HG02610 (cell line): ENCODE results near the gene COL2A1.

ENCODE experiments used
- ATAC-seq: cut with Tn5 transposase; IDR thresholded peaks from one replicate; pipeline ENCODE4 v1.9.1; 2021; ENCODE audit warnings: mild to moderate bottlenecking, moderate library complexity; ENCODE audit not compliant: unreplicated experiment

COL2A1 gene

DNA sequence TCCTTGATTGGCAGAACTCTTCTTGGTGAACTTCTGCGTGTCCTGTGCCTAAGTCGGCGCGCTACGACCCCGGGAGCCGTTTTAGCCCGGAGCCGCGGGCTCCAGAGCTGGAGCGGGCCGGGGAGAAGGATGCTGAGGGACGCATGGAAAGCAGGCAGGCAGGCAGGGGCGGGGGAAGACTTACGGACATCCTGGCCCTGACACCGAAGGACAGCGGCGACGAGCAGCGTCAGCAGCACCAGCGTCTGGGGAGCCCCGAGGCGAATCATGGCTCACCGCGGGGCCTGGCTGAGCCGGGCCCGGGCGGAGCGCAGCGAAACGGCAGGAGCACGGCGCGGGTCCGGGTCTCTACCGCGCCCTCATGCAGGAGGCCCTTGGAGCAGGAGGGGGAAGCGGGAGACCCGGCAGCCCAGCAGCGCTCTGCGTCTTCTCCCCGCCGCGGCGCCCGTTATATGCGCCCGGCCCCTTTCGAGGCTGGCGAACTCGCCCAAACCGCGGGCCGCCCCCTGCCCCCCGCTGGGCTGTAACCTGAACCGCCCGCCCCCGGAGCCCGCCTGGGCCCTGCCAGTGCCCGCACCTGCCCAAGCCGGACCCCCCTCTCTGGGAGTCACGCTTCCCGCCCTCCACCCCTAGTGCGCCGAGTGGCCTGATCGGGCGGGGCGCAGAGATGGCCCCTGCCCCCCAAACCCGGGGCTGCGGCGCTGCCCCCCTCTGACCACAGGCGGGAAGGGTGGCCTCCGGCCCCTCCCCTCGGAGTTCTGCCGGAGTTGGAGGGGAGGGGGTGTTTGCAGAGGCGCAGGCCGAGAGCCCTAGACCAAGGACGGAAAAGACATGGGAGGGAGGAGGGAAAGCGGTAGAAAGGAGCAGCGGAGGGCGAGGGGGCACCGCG lies at the start of gene COL2A1:
Gene COL2A1, minus strand, starts transcription at position 424 of the 889 bp plus-strand sequence. Its CDS starts 155 bp downstream, at position 269.
- ATAC-seq, result no peak

- no peak for ATAC-seq
These were observed 49.6 kb upstream of the COL2A1 start for GRCh38 chr12:48053883-48054282.

- no peak for ATAC-seq
These were observed 48.8 kb upstream of the COL2A1 start for GRCh38 chr12:48053122-48053521.

GRCh38 chr12:48051681-48052080 lies 47.4 kb upstream of the COL2A1 start:
- no peak for ATAC-seq

DNA sequence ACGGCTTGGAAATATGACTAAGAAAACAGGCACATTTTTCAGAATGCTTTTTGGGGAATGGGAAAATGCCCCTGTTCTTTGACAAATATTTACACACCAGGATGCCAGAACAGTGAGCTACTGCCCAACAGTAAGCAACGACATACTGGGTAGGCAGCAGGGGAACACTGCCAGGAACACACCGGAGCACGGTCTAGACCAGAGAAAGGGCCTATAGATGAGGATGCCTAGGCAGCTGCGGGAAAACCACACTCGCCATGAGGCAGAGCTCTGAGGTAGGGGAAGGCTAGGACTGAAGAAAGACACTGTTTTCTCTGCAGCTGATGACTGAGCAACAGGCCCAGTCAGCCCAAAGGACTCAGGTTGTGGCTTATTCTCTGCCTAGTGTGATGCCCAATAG lies 45.9 kb upstream of the COL2A1 start:
- no peak for ATAC-seq

- no peak for ATAC-seq
These were observed 41.8 kb upstream of the COL2A1 start for GRCh38 chr12:48045965-48046518.

GRCh38 chr12:48045061-48045846 lies 41.0 kb upstream of the COL2A1 start:
- ATAC-seq, result no peak

DNA sequence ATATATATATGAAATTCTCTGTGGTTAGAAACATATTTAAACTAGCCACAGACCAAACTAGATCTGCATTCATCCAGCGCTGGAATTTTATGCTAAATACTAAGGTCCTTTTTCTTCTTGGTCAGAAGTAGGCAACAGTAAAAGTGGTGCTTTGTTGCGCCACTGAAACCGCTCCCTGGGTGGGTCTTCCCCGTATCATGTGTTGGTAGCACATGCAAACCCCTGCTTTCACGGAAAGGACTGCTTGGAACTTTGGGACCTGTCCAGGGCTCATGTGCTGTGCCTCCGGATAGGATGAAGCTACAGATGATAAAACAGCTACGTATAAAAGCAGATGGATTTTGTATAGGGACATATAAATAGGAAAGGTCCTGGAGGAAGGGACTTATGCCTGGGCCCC lies 40.1 kb upstream of the COL2A1 start:
- ATAC-seq, result no peak

DNA sequence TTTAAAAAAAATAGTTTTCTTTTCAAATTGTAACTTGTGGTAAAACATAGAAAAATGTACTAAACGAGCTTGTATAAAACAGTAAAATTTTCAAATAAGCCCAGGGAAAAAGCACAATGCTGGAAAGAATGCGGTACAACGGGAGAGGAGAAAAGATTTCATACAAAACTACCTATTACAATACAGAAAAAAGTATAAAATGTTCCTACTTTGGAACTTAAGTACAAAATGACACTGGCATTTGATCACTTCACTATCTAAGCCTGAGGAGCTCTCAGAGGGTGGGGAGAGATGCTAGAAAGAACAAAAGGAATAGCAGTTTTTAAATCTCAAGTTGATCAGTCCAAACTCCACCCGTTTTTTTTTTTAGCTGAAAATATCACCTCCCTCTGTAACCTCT lies 39.5 kb upstream of the COL2A1 start:
- ATAC-seq, result no peak

- ATAC-seq, result no peak
These were observed 37.5 kb upstream of the COL2A1 start for GRCh38 chr12:48041591-48042423.

DNA sequence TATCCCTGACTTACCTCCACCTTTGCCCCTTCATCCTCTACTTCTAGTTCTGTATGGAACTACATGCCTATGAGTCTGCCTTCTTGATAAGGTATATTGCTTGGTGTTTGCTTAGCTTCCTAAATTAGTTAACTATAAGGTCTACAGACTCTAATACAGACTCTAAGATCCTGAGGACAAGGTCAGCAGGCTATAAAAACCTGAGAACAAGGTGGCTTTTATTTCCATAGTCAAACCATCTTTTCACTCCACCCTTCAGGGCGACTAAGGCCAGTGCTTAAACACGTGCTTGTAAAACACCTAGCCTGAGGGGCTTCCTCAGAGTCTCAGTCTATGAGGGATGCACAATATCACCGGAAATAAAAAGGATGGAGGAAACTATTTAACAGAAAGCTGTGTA lies 36.1 kb upstream of the COL2A1 start:
- no peak for ATAC-seq

- ATAC-seq, result no peak
These were observed 34.9 kb upstream of the COL2A1 start for GRCh38 chr12:48039151-48039550.

- ATAC-seq, result no peak
These were observed 33.8 kb upstream of the COL2A1 start for GRCh38 chr12:48038085-48038484.

GRCh38 chr12:48037267-48037915 lies 33.1 kb upstream of the COL2A1 start:
- ATAC-seq, result no peak

DNA sequence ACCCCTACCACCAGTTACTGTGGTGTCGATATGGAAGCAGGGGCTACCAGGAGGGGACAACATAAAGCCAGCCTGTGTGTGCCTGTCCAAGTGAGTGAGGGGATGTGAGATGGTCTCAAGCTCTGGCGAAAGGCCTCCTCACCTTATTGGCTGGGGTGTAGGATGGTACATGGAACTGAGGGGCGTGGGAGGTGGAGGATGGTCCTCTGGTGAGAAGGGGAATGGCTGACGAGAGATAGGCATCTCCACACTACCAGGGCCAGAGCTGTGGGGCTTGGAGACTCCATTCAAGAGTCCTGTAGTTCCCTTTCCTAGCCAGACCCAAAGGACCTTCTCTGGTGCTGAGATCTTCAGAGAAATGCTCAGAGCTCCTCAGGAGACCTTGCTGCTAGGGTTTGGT lies 32.5 kb upstream of the COL2A1 start:
- no peak for ATAC-seq

DNA sequence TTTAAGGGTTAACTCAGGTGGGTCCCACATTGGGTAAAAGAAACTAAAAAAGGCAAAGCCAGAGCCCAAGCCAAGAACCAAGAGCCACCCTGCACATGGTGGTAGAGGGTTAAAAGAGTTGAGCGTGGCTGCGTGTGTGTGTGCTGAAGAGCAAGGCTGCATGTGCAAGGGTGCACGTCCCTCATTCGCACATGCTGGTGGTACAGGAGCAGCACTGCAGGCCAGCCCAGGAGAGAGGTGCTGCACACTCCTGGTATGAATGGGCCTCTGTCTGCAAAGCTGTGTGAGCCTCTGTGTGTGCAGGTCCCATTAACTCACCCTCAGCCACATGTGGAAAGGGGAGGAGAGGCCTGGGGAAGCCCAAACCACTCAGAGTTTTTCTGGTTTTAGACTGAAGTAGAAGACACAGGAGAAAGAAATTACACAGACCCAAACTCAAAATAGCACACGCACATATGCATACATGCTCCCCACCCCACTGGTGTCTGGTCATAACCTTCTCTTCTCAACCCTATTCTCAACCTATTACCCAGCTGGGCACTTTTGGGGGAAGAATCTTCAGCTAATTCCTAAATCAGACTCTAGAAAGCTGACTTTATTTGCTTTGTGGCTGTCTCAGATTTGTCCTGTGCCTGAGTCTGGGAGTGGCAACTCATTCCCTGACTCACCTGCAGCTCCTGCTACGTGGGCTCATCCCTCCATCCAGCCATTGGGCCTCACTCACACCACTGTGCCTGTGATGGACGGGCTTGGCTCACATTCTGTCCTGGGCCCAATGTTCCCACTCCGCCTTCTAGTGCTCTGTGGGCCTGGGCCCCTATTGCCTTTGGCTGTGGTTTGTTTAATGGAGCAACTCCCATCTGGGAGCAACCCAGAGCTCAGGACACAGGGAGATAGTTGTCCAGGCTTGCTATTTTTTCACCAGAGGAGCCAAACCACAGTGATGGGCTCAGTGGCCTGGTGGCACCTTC lies 30.8 kb upstream of the COL2A1 start:
- peak; percentile 68 for ATAC-seq

DNA sequence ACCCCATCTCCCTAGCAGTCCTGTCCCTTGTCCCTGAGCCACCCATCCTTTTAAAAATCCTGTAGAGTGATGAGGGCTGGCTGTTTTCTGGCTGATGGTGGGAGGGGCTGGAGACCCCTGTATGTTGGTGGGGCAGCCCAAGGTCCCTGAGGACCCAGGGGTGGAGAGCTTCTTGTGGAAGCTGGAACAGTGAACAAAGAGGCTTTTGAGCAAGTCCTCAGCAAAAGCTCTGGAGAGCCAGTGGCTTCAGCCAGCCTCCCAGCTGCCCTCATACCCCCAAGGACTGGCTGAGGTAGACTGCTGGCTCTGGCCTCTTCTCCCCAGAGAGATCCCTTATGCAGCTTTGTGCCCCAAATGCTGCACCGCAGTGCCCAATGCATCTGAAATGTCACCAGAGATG lies 29.2 kb upstream of the COL2A1 start:
- no peak for ATAC-seq

- no peak for ATAC-seq
These were observed 28.3 kb upstream of the COL2A1 start for GRCh38 chr12:48032597-48032996.
